Epidermal melanocyte (primary cell): ENCODE measurements around the gene EP400.
"Not testable (repeated sequence)": the region's sequence is repeated elsewhere in the genome, so short reads cannot be mapped to it uniquely, and the experiment has no call there.

Source experiments
- DNase-seq: peaks from one replicate; pipeline ENCODE4 v3.0.0; 2011; ENCODE audit warnings: low spot score; ENCODE audit not compliant: insufficient read length

Gene EP400

DNA sequence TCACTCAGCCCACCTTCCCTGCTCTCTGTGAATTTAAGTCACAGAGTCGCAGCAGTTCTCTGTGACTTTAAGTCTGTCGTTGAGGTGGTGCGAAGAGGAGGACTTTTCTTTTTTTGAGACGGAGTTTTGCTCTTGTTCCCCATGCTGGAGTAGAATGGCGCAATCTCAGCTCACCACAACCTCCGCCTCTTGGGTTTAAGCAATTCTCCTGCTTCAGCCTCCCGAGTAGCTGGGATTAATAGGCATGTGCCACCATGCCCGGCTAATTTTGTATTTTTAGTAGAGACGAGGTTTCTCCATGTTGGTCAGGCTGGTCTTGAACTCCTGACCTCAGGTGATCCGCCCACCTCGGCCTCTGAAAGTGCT is 35.8 kb downstream of the EP400 start:
- not testable (repeated sequence) for DNase-seq

DNA sequence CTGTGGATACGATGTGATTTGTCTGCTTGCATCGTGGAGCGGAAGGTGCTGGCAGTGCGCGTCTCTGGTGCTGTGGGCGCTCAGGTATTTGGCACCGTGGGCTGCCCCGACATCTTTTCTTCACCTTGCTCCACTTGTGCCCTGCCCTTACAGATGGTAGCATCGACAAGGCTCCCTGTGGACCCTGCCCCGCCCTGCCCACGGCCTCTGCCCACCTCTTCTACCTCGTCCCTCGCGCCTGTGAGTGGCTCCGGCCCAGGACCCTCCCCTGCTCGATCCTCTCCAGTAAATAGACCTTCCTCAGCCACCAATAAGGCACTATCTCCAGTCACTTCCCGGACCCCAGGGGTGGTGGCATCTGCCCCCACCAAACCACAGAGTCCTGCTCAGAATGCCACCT is 36.6 kb downstream of the EP400 start:
- no peak for DNase-seq

DNA sequence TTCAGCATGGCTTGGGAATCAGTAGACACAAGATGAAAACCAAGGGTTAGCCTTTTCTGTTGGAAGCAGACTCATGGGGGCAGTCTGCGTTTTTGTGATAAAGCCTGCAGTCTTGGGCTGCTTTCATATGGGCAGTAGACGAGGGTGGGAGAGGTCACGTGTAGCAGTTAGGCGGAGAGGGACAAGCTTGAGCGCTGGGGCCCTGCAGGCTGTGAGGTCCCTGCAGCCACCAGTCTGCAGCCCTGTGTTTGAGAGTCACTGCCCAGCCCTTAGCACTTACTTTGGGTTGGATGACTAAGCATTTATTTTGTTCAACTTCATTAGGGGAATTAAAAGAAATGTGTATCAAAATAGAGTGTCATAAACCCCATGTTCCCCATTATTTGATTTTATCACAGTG is 37.2 kb downstream of the EP400 start:
- DNase-seq = no peak

DNA sequence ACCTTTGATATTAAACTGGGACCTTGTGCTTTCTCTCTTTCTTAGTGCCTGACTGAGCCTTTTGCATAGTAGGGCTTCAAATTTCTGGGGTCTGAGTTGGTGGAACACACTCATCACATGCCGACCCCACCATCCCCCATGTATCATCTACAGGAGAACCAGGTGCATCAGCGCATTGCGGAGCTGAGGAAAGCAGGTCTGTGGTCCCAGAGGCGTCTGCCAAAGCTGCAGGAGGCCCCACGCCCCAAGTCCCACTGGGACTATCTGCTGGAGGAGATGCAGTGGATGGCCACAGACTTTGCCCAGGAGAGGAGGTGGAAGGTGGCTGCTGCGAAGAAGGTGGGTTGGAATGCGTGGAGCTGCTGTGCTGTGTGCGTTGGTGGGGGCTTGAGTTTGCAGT is 37.8 kb downstream of the EP400 start:
- DNase-seq = no peak

DNA sequence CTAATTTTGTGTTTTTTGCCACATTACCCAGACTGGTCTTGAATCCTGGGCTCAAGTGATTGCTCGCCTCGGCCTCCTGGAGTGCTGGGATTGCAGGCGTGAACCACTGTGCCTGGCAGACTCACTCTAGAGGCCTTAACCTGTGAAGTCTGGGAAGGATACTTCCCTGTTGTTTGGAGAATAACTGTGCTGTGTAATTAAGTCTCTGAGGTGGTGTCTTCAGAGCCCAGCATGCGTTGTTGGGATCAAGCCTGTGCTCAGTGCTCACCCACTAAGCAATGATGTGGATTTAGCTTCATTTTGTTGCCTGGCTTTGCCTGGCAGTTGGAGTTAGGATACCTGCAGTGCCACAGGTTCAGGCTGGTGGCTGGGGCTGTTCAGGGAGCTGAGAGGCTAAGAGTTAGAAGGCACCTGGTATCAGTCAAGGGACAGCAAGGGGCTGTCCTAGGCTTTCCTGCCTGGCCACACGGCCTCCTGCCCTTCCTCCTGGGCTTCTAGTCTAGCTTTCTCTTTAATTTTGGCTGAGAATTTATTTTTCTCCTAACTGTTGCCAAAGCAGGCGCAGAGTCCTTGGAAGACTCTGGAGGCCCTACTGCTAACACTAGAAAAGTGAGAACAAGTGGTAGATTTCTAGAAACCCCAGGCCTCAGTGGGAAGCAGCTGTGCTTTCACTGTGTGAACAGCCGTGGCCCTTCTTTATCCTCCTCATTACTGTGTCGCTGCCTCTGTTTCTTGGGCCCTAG is 38.5 kb downstream of the EP400 start:
- DNase-seq = no peak

DNA sequence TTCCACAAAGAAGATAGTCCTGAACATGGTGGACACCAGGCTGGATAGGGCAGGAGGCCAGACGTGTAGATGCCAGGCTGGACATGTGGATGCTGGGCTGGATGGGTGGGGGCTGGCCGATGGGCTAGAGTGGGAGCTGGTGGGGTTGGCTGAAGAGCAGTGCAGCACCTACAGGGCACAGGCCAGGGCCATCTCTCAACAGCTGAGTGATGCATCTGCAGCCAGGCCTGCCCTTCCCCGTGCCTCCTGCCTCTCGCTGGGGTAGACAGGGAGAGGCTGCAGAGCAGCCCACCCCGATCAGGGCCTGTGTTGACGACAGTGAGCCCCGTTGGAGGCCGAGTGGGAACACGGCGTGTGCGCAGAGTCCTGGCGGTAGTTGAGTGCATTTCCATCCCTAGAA is 39.3 kb downstream of the EP400 start:
- no peak for DNase-seq

DNA sequence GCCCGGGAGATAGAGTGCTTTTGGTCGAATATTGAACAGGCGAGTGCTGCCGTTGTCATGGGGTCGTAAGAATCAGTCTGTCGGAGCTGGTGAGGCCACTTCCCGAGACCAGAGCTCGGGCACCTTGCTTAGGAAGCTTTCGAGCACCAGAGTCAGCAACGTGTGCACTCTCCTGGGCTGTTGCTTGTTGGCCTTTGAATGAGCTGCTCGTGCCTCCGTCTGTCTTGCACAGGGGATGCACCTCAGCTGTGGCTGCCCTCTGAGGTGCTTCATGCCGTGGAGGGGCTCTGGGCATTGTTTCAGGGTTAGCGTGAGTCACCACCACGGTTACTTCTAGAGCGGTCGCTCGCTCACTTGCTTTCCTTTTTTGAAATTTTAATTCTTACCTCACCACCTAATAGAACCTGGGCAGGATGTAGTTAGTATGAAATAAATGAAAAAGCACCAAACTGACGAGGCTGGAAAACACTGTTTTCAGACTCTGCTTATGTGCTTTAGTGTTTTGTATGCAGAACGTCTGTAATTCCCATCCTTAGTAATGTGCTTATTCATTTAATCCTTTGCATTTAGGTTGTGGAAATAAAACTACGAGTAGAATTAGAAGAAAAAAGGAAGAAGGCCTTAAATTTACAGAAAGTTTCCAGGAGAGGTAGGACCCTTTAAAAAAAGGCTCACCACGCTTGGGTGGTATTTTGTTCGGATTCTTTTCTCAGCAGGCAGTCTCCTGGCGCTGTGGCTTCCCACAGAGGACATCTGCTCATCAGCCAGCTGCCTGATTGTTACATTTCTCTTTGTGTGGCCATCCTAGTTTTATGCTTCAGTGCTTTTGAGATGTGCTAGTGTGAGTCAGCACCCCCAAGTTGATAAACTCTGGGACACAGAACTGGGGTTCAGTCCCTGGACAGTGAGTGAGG is 40.6 kb downstream of the EP400 start:
- no peak for DNase-seq

DNA sequence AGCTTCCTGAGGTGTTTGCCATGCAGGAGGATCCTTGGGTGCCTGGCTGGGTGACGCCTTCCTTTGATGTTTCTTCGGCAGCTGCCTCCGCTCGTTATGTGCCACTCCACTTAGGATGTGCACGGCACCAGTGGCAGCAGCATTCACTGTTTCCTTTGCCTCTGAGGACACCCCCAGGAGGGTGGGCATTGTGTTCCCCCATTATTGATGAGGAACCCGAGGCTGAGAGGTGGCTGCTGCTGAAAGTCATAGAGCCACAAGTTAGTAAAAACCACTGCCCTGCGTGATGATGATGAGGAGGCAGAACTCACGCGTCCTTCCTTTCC is 41.2 kb downstream of the EP400 start:
- DNase-seq = no peak

DNA sequence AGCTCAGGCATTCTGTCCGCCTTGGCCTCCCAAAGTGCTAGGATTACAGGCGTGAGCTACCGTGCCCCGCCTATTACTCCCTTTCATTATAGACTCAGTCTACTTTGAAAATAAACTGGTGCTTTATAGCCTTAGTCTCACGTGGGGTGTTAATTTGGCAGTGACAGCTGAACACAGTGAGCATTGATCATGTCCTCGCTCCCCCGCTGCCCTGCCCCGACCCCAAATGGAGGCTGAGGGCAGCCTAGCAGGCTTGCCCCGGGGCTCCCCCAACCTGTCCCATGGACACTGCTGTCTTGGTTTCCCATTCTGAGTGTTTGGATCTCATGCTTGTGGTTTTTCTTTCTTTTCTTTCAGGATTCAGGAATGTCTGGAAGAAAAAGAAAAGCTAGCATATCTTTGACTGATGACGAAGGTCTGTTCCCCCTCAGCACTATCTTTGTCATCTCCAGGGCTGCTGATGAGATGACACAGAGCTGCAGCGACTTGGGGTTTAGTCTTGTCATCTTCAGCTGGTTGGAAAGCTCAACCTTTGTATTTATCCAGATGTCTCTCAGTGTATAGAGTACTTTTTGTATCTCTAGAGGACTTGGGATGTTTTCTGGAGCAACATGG is 42.2 kb downstream of the EP400 start:
- no peak for DNase-seq

DNA sequence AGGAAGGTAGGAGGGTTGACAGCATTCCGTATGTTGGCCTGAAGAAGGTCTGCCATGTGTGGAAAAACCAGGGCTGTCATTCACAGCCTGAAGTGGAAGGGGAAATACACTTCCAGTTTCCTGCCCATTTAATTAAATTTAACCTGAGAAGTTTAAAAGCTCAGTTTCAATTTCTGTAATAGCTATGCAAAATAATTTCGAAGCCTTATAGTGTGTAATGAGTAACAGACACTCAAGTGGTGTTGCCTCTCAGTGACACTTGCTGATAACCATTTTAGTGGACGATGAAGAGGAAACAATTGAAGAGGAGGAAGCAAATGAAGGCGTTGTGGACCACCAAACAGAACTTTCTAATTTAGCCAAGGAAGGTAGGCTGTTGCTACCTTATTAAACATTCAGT is 44.8 kb downstream of the EP400 start:
- no peak for DNase-seq

DNA sequence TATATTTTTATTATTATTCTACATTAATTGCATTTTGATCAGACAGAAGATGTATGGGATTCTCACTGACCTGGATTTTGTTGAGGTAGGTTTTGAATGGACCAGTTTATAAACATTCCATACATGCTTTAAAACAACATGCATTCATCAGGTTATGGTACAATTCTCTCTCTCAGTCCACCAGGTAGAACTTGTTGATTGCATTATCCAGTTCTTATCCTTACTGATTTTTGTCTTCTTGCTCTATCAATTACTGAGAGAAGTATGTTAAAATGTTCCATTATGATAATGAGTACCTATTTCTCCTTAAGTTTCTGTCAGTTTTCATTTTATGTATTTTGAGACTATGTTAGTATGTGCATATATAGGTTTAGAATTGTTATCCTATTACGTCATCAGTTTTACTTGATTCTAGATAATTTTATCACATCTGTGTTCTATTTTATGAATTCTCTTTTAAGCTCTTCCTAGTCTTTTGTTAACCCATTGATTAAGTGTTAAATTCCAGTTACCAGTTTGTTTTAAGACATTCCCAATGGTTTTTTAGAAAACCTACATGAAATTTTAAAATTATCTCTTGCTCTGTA is 50.6 kb downstream of the EP400 start:
- no peak for DNase-seq

DNA sequence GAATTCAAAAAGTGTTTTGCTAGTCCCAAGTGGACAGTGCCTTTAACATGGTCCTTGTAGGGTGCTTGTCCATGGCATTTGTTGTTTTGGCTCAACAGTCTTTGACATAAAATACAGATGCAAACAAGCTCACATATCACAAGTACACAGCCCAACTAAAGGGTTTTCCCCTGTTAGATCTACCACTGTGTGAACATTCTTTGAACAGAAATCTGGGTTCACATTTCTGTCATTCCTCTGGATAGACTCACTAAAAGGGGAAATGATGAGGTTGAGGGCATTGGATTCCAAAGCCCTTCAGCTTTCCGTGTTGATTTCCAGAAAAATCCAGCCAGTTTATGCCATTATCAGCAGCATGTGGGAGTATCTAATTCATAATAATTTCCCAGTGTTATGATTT is 54.1 kb downstream of the EP400 start:
- DNase-seq = no peak

DNA sequence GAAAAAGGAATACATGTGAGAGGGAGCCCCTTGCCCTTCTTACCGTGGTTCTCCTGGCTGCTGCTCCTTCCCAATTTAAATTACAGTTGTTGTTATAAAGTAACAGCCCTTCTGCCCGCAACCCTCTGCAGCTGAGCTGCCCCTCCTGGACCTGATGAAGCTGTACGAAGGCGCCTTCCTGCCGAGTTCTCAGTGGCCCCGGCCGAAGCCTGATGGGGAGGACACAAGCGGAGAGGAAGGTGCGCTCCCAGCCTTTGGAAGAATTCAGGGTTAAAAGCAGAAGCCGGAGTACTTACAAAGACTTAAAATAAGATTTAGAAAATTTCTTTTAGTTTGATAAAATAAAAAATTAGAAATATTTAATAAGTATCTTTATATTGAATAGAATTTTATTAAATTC is 55.2 kb downstream of the EP400 start:
- no peak for DNase-seq

DNA sequence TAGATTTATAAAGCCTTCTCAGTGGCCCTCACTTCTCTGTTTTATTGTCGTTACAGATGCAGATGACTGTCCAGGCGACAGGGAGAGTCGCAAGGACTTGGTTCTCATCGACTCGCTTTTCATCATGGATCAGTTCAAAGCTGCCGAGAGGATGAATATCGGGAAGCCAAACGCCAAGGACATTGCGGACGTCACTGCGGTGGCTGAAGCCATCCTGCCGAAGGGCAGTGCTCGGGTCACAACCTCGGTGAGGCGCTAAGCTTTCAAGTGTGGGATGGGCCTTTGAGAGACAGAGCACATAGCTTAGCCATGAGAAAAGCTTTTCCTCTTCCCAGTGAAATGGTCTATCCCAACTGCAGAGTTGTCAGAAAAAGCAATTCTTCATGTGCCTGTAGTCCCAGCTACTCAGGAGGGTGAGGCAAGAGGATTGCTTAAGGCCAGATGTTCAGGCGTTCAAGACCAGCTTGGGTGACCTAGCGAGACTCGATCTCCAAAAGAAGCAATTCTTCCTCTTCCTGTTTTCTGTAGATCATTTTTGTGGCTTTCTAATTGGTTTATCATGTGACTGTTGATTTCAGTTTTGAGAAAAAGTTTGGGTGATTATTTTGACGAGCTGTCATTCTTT is 56.4 kb downstream of the EP400 start:
- no peak for DNase-seq

DNA sequence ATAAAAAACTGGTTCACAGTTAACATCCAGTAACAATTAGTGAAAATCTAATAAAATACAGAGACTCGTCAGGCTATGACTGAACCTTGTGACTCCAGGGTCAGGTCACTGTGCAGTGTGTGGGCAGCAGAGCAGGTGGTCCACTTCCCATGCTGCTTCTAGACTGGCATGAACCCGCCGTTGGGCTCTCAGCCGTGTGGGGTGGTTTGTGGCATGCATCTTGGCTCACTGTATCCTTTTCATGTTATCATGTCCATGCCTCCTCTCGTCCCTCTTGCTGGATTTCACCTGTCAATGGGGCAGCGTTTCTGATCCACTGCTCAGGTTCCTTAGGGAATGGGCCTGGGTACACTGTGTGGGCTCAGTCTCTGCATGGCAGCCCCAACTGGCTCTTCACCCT is 57.3 kb downstream of the EP400 start:
- DNase-seq = no peak

DNA sequence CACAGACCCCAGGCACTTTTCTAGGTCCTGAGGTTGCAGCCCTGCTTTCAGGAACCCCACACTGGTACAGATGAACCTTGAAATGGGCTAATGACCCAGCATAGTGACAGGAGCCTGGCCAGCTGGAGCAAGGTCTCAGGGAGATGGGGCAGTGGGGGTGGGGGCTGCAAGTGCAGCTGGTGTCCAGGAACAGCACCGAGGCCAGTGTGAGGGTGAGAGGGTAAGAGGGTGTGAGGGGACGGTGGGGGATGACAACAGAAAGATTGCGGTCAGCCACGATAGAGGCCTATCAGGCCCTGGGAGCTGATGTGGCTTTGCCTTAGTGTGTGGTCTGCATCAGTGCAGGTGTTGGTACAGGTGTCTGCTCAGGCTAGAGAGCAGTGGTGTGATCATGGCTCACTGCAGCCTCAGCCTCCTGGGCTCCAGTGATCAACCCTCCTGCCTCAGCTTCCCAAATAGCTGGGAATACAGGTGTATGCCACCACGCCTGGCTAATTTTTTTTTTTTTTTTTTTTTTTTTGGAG is 59.7 kb downstream of the EP400 start:
- no peak for DNase-seq

DNA sequence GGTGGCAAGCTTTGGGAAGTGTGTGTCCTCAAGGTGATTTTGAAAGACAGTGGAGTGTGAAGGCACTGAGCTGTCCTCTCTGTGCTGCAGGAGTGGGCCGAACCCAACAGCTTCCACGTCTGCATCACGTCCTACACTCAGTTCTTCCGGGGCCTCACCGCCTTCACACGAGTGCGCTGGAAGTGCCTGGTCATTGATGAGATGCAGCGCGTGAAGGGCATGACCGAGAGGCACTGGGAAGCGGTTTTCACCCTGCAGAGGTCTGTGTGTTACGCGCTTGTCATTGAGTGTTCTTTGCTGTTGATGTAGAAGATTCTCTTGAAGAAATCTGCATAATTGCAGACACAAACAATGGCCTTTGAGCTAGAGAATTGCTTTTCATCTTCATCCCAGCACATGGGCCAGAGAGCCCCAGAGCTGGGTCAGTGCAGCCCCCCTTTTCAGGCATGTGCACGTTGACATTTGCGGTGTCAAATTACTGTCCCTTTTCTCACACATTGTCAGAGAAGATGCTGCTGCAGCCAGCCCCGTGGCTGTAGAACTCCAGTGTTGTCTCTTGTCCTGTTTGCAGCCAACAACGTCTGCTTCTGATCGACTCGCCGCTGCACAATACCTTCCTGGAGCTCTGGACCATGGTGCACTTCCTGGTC is 63.3 kb downstream of the EP400 start:
- no peak for DNase-seq

DNA sequence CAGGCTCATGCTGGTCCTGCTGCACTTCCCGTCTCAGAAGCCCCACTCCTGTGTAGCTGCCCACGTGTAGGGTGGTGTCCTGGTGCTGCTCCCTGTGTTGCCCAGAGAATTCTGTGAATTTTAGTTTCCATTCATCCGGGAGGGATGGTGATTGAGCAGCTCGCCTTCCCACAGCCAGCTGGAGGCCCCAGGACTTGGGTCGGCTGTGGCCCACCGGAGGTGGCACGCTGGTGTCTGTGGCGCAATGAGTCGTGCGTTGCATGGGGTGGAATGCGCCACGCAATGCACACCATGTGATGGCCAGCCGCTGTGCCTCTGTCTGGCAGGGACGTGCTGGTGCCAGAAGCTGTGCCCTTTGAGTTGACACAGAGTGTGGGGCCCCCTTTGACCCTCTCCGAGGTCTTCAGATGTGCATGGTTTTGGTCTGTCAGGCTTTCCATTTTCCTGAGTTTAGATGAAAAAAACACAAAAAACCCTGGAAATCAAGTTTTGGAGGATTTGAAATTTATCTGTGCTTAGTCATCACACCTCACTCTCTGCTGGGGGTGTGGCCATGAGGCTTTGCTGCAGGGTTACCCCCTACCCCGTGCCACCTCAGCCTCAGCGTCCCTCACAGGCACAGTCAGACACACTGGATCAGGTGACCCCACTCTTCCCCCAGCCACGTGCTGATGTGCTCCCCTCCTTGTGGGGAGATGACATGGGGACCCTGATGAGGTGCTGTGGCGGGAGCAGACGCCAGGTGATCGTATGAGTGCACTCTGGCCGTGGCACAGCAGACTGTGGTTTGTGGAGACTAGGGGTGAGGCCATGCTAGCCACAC is 64.6 kb downstream of the EP400 start:
- no peak for DNase-seq

DNA sequence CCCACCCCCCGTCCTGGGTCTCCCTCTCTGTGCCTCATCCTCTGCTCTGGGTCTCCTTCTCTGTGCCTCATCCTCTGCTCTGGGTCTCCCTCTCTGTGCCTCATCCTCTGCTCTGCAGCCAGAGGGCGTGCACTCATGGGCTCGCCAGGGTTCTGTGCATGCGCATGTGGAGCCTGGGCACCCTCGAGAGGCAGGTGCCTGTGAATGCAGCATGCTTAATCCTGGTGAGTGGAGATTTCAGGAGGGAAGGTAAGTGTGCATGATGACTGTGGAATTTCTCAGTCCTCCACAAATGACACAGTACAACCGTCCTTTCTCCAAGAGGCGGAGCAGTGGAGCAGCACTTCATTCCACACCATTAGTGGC is 65.2 kb downstream of the EP400 start:
- DNase-seq = no peak
